Peyer's patch (tissue), 4 donors: ENCODE measurements around the gene SLC35E1.

ENCODE experiments used
- POLR2A ChIP-seq, 2 donors: fragments of 450-650 bp; IDR thresholded peaks; one replicate each; pipeline ENCODE4 v1.5.1; 2017; ENCODE audit warnings: antibody characterized with exemption in 2 of 2, mild to moderate bottlenecking in 2 of 2, moderate library complexity in 2 of 2
- TF ChIP-seq, protein P1 (sequence below), 6 experiments: fragments of 450-650 bp in 4 of 6; fragments of 200-600 bp in 2 of 6; sonication (generic) in 1 of 6; IDR thresholded peaks; one replicate each; pipeline ENCODE4 v1.5.1; 2017 to 2019; ENCODE audit warnings: antibody characterized with exemption in 6 of 6, mild to moderate bottlenecking in 3 of 6, moderate library complexity in 1 of 6

DNA sequence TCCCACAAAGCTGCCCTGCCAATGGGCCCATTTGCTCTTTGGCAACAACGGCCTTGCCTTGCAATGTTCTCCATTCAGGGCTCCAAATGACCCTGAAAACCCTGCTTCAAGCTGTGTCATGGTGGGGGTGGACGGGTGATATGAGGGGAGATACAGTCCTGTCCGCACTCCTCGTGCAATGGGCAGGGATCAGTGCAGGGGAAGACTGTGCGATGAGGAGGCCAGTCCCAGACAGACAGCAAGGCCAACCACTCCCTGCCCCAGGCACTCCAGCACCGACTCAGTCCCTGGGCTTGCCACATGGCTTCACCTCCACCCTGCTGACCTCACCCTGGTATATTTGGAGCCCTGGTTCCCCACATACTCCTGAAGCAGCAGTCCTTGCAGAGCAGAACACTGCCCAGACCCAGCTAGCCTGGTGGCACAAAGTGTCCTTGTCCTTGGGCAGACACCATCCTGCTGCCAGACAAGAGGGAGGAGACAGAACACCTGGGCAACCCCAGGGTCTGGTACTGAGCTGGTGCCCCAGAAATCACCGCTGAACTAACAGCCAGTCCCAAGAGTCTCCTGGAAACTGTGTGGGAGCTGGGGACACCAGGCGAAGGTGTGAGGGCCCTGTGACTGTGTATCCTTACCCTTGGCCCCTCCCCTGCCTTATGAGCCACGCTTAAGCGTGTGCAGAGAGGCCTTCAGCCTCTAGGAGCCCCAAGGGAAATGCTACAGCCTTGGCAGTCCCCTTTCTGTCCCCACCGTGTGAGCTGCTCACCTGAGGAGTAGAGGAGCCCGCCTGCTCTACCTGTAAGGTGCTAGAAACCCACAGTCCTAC lies 9.1 kb upstream of the SLC35E1 start:
- TF ChIP-seq, protein P1, sequence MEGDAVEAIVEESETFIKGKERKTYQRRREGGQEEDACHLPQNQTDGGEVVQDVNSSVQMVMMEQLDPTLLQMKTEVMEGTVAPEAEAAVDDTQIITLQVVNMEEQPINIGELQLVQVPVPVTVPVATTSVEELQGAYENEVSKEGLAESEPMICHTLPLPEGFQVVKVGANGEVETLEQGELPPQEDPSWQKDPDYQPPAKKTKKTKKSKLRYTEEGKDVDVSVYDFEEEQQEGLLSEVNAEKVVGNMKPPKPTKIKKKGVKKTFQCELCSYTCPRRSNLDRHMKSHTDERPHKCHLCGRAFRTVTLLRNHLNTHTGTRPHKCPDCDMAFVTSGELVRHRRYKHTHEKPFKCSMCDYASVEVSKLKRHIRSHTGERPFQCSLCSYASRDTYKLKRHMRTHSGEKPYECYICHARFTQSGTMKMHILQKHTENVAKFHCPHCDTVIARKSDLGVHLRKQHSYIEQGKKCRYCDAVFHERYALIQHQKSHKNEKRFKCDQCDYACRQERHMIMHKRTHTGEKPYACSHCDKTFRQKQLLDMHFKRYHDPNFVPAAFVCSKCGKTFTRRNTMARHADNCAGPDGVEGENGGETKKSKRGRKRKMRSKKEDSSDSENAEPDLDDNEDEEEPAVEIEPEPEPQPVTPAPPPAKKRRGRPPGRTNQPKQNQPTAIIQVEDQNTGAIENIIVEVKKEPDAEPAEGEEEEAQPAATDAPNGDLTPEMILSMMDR (IDR thresholded peaks at IDR 0.05): no peak
- no peak for TF ChIP-seq POLR2A (IDR thresholded peaks at IDR 0.05)
